Measurements from ENCODE around the gene DNAJC28.

Gene DNAJC28

DNA sequence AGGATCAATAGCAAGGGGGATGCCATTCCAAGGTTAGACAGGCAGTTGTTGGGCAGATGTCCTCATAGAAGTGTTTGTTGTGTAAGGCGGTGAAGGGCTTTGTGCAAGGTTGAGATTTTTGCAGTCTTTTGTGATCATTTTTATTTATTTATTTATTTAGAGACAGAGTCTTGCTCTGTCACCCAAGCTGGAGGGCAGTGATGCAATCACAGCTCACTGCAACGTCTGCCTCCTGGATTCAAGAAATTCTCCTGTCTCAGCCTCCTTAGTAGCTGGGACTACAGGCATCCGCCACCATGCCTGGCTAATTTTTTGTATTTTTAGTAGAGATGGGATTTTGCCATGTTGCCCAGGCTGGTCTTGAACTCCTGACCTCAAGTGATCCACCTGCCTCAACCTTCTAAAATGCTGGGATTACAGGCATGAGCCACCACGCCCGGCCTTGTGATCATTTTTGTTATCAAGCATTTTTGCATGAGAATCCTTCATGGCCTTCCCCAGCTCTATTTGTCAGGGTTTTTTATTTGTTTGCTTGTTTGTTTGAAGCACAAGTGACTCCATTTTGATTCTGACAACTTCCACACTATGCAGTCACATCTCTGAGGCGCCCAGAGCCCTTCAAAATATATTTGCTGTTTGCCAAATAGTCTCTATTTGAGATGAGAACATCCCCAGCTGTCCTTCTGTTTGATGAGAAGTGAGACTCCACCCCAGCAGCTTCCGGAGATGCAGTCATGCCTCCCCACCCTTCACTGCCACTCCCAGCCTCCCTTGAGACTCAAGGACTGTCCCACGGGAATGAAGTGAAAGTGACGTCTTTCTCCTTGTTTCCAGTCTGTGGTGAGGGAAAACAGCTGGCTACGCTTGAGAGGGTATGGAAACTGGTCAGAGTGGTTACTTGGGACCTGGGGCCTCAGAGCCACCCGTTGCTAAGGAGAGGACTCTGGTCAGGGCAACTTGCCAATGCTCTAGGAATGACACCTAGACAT is 49.7 kb downstream of the DNAJC28 start:
- WGBS (ENCODE audit: insufficient coverage): 94% methylated on average over 7 of the region's 11 CpGs
- POLR2A ChIA-PET: interaction anchor here (0.7 kb wide), 1 partner anchor 13 kb away, joined by 3 read pairs; no protein-coding TSS in a partner anchor
- no peak overlapping the region for H3K4me3 ChIP-seq (ENCODE audit: control insufficient read depth in 1 of 7, extremely low read depth in 1 of 7, insufficient read depth in 4 of 7, low read depth in 2 of 7, low read length in 6 of 7)

More for the DNA sequence above, 49.7 kb downstream of the DNAJC28 start:
- CTCF ChIA-PET: interaction anchor here (0.7 to 2.0 kb wide), 5 partner anchors 13 to 245 kb away, joined by 3 to 5 read pairs (median 4); no protein-coding TSS in a partner anchor
- Histone ChIP-seq H3K27me3 (replicated peaks in 2 of 5; ENCODE audit: control insufficient read depth in 4 of 5, insufficient read depth in 5 of 5, low read length in 4 of 5) (no peaks in the 10 kb centered on the region), H3K27ac (ENCODE audit: insufficient read depth in 1 of 2, low read depth in 1 of 2, low read length in 2 of 2, poor library complexity in 1 of 2, severe bottlenecking in 2 of 2) (no peak overlapping the region), H3K4me1 (ENCODE audit: control extremely low read depth in 1 of 4, control insufficient read depth in 4 of 4, insufficient read depth in 4 of 4, low read length in 3 of 4) (no peaks in the 10 kb centered on the region), H3K36me3 (ENCODE audit: control insufficient read depth in 4 of 4, insufficient read depth in 4 of 4, low read length in 3 of 4) (peaks cover 6 to 25% (median 14%) of the 10 kb centered on the region in 4 experiments), H3K9me3 (ENCODE audit: control extremely low read depth in 1 of 5, control insufficient read depth in 4 of 5, insufficient read depth in 2 of 5, low read depth in 1 of 5, low read length in 4 of 5) (no peaks in the 10 kb centered on the region)
- DNase-seq: no peak

Measured in common myeloid progenitor, CD34-positive (primary cell).